Left cardiac atrium (tissue), 4 donors: ENCODE data around the gene KCNQ2. TPM values are rescaled to one million over a fixed set of nuclear protein-coding genes. Genes with fewer than 3 reads are reported as not detected.
"Not testable (repeated sequence)": the region's sequence is repeated elsewhere in the genome, so short reads cannot be mapped to it uniquely, and the experiment has no call there.

Source experiments
- ATAC-seq, 2 donors: fragments of 200-7000 bp; cut with Tn5 transposase; one replicate each; pipeline ENCODE4 v1.9.1; 2020; ENCODE audit warnings: mild to moderate bottlenecking in 2 of 2, moderate library complexity in 2 of 2
- DNase-seq: peaks from one replicate; pipeline ENCODE4 v3.0.0-alpha.2; 2020
- intact Hi-C, 2 donors: fragments of 100-400 bp; cut with DNase I; formaldehyde crosslinking; loops; one replicate each; pipeline versions ENCODE4 v1.14.1 to v1.15.1; 2022 to 2023
- total RNA-seq, 2 donors: library from RNA; stranded (reverse); fragmentation: NEBNext Ultra II Directional; extraction: Animal tissue kit (Norgen Biotek cat#: 25700); gene quantifications; one replicate each; pipeline ENCODE4 v1.2.1, GENCODE V29; 2021
- donor health status: DM: no; HTN: yes; CAD: no.
- donor health status: DM: no; HTN: yes; CAD: no; lungs with severe emphysema.
- donor health status: DM: yes; HTN: yes; CAD: no.
- donor health status: Dilated cardiomyopathy.

KCNQ2 gene
- total RNA-seq, 2 donors from 2014 or later: 0.91 to 2.0 TPM

DNA sequence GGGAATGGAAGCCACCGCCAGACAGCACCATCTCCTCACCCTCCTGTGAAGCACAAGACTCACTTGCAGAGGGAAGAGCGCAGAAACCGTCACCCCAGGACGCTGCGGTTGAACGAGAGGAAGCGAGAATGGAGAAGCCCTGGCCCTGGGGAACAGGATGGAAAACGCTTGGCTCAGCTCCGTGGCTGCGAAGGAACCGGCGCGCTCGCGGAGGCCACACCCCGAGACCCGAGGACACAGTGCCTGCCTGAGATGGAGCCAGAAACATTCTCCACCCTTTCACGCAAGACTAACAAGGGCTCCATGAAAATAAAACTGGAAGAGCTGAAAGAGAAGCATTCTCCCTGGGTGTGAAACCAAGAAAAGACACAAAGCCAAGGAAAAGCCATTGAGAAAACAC is 86.0 kb downstream of the KCNQ2 start:
- ATAC-seq (no peak), DNase-seq (no peak)
- intact Hi-C loops: no loop called here

DNA sequence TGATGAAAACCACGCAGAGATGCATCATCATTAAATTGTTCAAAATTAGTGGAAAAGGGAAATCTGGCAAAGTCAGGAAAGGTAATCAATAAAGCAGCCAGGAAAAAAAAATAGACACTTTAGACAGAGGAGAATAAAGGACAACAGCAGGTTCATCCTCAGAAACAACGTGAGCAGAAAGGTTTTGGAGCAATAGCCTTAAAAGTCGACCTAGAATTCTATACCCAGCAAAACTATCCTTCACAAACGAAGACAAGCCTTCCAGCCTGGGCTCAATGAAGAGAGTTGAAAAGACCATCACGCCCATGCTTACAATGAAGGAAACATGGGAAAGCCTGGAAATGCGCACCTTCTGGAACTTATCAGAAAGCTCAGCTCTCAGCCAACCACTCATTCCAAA is 86.6 kb downstream of the KCNQ2 start:
- intact Hi-C loops: no loop called here
- ATAC-seq (no peak), DNase-seq (no peak)

DNA sequence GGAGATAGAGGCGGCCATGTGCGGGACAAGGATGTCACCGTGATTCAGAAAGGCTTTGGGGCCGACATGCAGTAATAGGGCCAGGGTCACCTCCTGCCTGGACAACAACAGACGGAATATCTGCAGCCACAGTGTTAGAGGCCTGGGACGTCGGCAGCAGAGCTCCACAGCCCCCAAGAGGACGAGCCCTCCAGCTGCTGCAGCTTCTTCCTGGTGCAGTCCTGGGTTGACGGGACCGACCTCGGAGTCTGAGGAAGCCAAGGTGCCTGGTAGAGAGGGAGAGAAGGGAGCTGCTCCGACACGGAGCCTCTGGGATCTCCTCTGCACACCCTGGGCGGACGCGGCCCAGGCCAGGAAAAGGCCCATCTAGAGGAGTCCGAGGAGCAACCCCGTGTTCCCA is 88.1 kb downstream of the KCNQ2 start:
- intact Hi-C loops: no loop called here
- ATAC-seq (no peak), DNase-seq (no peak)

DNA sequence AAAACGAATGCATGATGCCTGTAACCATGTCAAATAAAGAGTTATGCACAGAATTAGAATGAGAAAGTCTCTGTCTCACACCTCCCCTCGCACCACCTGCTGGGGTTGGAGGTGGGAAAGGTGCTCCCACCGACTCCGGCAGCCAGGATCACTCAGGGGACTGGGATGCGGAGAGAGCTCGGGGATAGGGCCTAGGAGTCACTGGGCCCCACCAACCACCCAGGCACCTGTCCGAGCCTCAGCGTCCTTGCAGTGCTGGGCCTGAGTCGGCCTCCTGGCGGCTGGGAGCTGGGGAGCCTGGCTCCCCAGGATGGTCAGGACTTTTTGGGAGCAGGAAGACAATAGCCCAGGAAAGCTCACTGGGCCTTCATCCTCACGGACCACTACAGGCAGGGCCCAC is 88.9 kb downstream of the KCNQ2 start:
- ATAC-seq (no peak), DNase-seq (no peak)
- intact Hi-C loops: no loop called here

DNA sequence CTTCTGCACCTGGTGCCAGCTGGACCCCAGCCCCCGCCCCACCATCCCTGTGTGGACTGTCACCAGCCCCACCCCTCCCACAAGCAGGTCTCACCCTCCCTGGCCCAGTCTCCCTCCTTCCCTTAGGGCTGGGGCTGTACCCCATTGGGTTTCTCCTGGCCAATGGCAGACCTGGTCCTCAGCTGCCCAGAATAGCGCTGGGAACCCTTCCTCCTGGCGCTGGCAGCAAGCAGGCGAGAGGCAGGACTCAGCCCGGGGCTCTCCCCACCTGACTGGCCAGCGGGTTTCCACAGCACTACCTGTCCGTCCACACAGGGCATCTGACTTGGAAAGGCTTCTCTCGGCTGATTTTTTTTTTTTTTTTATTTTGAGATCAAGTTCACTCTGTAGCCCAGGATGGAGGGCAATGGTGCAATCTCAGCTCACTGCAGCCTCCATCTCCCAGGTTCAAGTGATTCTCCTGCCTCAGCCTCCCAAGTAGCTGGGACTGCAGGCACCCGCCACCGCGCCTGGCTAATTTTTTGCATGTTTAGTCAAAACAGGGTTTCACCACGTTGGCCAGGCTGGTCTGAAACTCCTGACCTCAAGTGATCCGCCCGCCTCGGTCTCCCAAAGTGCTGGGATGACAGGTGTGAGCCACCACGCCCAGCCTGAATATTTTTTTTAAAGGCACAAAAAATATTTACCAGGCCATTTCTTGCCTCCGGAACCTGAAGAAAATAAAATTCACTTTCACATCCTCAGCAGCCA is 89.7 kb downstream of the KCNQ2 start:
- no peak for DNase-seq
- ATAC-seq: no peak
- intact Hi-C loops: no loop called here

DNA sequence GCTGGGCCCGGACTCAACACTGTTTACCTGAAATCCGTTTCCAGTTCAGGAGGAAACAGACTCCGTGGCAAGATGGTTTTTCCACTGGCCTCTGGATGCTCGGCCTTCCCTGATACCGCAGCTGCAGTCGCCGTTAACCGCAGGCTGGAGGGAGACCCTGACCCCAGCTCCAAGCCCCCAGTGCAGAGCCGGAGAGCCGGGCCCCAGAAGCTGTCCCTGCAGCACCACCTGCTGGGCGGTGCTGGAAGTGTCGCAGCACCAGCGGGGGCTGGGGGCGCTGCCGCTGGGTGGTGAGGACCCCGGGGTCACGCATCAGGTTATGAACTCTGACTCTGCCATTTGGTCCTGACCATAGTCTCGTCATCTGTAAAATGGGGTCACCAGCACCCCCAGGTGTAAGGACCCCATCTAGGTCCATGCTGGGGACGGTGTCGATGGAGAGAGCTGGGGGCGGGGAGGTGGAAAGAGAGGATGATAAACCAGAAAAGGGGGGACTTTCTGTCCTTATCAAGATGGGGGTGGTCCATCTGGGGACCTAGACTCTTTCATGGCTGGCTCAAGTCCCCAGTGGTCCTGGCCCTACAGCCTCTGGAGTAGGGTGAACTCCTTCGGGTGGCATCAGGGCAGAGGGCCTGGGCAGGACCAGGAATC is 90.5 kb downstream of the KCNQ2 start:
- peak; percentile 41 to 54 for ATAC-seq
- no peak for DNase-seq
- intact Hi-C loops: loop anchor here (1.0 to 2.0 kb wide), 2 partner anchors 71 to 73 kb away; no protein-coding TSS in a partner anchor

DNA sequence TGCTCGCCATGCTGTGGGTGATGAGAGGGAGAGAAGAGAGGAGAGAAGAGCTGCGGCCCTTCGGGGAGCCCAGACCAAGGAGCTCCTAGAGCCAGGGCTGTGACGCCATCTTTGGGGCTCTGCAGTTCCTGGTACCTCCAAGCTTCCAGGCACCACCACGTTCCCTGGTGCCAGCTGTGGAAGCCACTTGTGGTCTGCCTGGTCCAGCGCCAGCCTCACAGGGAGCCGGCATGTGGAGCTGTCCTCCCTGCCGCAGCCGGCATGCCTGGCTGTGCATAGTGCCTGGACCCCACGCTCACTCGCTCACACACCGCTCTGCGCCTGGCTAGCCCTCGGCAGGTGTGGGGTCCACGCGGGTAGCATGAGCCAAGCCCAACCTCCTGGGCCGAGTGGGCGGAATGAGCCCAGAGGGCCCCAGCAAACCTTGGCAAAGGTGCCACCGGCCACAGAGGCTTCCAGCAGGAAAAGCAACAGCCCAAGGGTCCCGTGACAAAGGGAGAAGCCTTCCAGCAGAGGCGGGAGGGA is 92.0 kb downstream of the KCNQ2 start:
- DNase-seq (no peak), ATAC-seq (no peak)
- intact Hi-C loops: loop anchor here in 1 of 2 donors (2.0 kb wide), 1 partner anchor 70 kb away; no protein-coding TSS in a partner anchor

DNA sequence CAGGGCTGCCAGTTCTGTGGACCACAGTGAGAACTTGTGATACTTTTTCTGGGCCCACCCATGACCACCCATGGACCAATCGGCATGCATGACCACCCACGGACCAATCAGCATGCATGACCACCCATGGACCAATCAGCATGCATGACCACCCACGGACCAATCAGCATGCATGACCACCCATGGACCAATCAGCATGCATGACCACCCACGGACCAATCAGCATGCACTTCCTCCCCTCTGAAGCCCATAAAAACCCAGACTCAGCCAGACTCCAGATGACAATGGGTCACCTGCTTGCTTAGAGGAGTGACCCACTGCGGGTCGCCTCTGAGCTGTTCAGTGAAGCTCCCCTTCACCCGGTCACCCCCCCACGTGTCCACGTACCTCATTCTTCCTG is 92.6 kb downstream of the KCNQ2 start:
- DNase-seq, ATAC-seq: not testable (repeated sequence)
- intact Hi-C loops: loop anchor here in 1 of 2 donors (2.0 kb wide), 1 partner anchor 69 kb away; no protein-coding TSS in a partner anchor

DNA sequence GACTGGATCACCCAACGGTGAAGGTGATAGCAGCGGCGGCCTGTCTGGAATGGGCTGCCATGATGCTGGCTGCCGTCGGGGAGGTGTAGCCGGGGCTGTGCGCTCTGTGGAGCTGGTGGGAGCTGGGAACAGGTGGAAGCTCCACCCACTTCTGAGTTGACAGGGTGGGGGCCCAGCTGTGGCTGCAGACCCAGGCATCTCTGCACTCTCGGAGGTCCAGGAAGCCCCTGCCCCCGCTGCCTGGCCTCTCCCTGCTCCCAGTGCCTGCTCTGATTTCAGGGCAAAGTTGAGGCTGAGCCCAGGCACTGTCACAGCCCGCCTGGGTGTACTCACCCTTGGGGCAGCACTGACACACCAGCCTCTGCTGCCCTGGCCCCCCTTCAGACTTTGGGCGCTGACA is 93.2 kb downstream of the KCNQ2 start:
- ATAC-seq (no peak), DNase-seq (no peak)
- intact Hi-C loops: no loop called here

DNA sequence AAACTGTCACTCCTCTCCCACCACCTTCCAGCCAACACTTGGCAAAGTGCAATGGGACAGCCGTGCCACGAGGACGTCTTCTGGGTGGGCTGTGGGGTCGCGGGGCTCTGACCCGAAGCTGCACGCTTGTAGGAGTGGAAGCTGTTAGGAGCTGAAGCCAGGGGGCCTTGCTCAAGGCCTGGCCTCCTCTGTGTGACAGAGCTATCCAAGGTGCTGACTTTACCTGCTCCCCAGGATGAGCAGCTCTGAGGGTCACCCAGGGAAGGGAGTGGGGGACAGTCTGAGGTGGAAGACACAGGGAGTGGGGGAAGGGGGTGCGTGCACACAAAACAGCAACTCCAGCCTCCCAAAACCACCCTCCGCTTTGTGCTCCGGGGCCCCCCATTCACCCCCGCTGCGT is 93.8 kb downstream of the KCNQ2 start:
- no peak for ATAC-seq
- DNase-seq: no peak

DNA sequence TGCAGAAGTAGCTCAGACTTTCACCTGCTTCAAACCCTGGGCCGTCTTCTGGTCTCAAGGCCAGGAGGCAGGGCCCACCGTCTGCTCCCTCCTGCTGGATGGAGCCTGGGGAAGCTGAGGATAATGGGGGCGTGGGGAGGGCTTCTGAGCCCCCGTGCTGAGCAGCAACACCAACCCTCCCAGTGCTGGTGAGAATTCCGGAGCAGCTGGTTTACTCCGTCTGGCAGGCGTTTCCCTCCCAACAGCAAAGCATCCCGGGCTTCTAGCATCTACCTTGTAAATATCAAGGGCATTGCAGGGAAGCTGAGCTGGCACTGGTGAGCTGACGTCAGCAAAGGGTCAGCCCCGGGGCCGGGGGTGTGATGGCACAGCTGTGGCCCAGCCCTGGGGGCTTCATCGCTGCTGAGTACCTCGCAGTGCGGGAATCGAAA is 94.5 kb downstream of the KCNQ2 start:
- DNase-seq: no peak
- no peak for ATAC-seq
- intact Hi-C loops: no loop called here

More for the DNA sequence above, 93.8 kb downstream of the KCNQ2 start:
- intact Hi-C loops: no loop called here

DNA sequence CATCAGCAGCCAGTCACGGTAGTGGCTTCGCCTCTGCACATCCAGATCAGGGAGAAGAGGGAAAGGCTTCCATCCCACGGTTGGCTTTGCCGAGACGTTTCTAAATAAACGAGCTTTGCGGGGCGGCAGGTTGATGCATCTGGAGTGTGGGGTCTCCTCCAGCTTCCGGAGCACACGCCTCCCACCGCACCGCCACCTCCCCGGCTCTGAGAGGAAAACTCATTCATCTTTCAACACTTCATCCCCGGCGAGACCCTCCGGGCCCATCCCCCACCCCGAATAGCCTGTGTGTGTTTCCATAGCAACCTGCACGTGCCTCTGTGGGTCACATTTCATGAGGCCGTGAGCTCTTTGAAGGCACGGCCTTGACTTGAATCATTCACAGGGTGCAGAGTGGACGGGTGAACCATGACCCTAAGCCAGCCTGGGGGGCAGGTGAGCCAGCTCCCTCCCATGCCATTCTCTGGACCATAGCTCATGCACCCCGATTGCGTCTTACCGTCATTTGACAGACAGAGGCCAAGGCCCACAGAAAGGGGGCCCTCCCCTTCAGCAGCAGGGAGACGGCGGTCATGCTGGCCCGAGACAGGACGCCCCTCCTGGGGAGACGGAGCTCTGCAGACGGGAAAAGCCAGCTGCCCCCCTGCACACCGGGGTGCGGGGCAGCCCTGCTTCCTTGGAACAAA is 95.1 kb downstream of the KCNQ2 start:
- DNase-seq (no peak), ATAC-seq (no peak)
- intact Hi-C loops: no loop called here

DNA sequence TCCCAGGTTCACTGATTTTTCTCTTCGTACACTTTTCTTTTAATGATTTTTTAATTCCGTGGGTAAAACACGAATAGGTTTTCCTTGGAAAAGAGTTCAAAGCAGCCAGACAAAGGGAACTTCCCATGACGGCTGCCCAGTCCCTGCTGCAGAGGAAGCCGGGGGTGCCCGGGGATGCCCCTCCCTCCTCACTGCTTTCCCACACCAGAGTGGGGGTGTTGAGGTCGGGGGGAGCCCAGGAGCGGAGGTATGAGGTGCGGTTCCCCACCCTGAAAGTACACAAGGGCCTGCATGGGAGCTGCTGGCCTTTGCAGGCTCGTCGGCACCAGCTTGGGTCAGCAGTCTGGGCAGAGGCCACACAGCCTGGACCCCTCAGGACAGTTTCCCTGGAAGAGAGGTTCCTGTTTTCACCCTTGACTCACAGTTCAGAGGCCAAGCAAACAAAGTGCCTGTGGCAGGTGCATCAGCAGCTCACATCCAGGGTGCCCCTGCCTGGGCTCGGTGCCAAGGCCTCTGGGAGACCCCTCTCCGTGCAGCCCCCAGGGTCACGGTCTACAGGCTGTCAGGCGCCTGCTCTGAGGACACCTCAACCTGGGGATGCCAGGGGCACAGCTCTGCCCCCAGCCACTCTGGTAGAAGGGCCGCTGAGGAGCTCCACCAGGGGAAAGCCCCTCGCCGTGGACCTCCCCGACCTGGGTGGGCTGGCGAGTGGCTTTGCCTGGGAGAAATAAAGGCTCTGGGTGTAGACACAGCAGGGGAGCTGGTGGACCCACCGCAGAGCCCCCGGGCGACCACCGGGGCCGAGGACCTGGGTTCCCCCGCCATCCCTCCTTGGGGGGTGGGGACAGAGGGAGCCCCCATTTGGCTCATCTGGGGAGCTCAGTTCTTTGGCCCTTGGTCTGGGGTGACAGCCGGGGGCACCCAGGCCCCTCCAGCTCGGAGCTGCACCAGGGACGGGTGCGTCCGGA is 95.9 kb downstream of the KCNQ2 start:
- DNase-seq (no peak), ATAC-seq (no peak)

DNA sequence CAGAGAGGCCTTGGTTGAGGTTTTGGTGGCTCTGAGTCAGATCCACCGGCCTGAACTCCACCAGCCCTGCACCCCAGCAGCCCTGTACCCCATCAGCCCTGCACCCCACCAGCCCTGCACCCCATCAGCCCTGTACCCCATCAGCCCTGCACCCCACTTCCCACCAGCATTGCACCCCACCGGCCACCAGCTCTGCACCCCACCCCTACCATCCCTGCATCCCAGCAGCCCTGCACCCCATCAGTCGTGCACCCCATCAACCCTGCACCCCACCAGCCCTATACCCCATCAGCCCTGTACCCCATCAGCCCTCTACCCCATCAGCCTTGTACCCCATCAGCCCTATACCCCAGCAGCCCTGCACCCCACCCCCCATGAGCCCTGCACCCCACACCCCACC is 97.0 kb downstream of the KCNQ2 start:
- DNase-seq (no peak), ATAC-seq (no peak)
- intact Hi-C loops: no loop called here

More for the DNA sequence above, 95.9 kb downstream of the KCNQ2 start:
- intact Hi-C loops: no loop called here

DNA sequence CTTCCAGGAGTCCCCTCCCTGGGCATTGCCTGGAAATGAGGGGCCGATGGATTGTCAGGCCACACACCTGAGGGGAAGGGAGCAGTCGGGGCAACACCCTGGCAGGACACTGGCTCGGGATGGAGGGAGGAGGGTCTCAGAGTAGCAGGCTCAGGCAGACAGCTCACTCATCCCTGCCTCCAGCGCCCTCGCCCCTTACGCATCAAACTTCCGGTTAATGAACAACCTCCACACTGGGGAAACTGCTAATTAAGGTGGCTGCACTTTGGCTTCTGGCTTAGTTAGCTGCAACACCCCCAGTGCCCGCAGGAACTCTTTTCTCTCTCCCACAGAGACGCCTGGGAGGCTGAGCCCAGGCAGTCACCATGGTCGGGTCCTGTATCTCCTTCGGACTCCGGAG is 98.0 kb downstream of the KCNQ2 start:
- intact Hi-C loops: no loop called here
- no peak for DNase-seq
- no peak for ATAC-seq

DNA sequence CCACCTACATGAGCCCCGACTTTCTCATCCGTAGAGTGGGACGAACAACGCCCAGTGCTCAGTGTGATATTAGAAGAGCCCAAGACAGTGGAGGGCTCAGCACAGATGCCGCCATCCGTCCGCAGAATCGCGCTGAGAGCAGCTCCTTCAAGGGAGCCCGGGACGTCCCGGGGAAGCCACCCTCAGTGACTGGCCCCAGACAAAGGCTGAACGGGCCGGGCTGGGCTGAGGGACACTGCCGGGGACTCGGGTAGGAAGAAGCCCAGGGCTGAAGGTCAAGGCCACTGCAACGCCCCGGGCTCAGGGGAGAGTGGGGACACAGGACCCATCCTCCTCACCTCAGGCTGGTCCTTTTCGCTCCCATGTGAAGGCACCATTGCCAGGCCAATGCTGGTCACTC is 98.5 kb downstream of the KCNQ2 start:
- intact Hi-C loops: no loop called here
- ATAC-seq (no peak), DNase-seq (no peak)

DNA sequence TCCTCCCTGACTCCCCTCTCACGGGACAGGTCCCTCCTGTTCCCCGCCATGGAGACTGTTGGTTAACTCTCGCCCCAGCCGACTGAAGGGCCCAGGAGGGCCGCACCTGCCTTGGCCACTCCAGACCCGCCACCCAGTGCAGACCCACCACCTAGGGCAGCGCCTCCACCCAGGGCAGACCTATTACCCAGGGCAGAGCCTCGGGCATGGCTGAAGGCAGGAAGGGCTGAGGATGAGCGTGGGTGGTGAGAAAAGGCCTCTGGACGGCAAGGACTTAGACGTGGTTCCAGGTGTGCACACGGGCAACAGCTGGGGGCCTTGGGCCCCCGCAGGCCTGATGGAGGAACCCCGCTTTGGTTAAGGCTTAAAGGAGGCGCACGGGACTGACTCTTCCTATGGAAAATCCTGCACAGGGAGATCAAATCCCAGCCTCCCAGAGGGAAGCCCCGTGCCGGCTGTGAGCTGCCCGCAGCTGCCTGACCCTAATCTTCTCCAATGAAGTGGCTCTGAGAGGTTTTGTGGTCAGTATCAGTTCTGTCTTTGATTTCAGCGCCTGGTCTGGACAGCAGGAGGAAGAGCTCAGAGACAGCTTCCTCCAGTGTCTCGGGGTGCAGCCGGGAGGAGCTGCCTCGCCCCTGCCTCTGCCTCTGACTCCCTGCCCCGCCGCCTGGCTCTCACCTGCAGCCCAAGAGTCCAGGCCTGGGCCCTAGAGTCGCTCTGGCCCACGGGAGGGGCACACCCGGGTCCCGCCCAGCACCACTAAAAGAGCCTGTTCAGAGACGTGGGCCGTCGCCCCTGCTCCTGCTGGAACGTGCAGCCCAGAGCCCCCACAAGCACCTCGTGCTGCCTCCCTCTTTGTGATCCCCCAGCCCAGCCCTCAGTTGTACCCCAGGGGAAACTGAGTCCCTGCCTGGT is 99.2 kb downstream of the KCNQ2 start:
- DNase-seq (no peak), ATAC-seq (peak; percentile 28 to 35)
- intact Hi-C loops: no loop called here
